Renal cortex interstitium (tissue), 11 donors: ENCODE measurements around the gene PPAT. TPM values are rescaled to one million over a fixed set of nuclear protein-coding genes. Genes with fewer than 3 reads are reported as not detected.
"Not testable (repeated sequence)": the region's sequence is repeated elsewhere in the genome, so short reads cannot be mapped to it uniquely, and the experiment has no call there.

ENCODE experiments used
- DNase-seq, 11 donors: peaks; one replicate each; pipeline ENCODE4 v3.0.0-alpha.2; 2013; ENCODE audit warnings: low read depth in 9 of 11, low spot score in 4 of 11; ENCODE audit errors: extremely low read depth in 1 of 11
- polyA plus RNA-seq, 3 donors: library from polyadenylated mRNA; unstranded; fragments of 120-200 nt; gene quantifications; one replicate each; pipeline ENCODE4 v1.2.1, GENCODE V29; 2013; ENCODE audit not compliant: insufficient read length in 3 of 3

Gene PPAT
- polyA plus RNA-seq, 3 donors, result 24.3 to 28.6 (median 26.1) TPM

DNA sequence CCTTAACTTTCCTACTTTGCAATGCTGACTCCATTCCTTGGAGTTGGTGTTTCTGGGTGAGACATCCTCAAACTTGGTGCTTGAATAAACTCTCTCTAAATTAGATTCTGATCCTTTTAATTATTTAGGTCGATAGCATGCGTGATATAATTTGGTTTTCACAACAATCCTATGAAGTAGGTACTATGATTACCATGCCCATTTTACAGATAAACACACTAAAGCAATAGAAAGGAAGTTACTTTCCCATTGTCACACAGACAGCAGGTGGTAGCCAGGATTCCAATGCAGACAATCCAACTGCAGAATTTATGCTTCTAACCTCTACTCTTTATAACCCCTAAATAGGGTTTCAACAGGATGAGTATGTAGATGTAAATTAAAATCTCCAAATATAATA is 26.4 kb downstream of the PPAT start:
- no peak for DNase-seq

DNA sequence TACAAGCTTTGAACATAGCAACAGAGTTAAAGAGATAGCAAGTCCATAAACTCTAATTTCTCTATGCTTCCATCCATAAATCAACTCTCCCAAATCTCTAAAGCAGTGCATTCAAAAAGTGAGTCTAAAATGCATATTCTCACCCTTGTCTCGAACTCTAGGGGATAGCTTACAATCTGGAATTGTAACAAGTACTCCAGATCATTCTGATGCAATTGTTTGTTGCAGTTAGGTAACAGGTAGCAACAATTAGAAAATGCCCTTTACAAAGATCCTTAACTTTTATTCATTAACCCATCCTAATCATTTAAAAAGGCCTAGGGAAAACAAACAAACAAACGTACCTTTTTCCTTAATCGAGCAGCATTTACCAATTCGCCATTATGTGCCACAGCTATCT is 29.3 kb downstream of the PPAT start:
- no peak for DNase-seq

DNA sequence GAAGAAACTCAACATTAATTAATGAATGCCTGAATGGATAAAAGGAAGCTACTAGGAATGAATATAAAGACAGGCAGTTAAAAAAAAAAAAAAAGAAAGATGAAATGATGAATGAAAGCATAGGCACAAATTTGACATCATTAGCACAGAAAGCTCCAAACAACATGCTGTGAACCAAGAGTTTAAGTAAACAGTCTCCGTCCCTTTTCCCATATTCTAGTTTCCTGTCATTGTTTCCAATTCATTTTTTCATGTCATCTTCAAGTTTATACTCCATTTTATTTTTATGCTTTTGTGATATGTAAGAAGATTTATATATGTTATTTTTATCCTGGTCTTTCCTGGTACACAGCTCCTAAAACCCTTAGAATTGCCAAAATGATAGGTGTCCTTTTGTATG is 30.4 kb downstream of the PPAT start:
- DNase-seq, result no peak

DNA sequence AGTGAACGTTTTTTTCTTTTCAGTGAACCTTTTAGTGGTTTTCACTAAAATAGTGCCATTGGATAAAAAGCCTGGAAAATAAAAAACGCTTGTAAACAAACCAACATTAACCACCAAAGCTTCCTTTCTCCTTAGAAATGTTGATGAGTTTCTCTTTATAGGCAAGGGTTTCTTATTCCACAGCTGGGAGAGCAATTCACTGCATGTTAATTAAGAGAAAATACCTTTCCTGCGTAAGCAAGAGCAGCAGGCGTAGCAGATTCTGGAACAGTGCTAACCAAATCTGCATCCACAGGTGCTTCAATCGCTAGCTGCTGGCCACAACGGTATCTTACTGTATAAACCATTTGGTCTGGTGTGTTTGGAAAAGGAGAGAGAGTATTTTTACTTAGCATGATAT is 34.9 kb downstream of the PPAT start:
- DNase-seq, result no peak

DNA sequence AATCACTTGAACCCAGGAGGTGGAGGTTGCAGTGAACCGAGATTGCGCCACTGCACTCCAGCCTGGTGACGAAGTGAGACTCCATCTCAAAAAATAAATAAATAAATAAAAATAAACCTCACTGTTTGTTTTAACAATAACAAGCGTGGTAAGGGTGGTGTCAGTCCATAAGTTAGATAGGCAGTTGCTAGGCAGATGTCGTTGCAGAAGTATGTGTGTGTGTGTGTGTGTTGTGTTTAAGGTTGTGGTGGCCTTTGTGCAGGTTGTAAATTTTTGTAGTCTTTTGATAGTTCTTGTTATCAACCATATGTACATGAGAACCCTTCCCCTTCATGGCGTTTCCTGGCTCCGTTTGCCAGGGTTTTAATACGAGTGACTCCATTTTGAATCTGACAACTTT is 44.1 kb downstream of the PPAT start:
- DNase-seq, result no peak

DNA sequence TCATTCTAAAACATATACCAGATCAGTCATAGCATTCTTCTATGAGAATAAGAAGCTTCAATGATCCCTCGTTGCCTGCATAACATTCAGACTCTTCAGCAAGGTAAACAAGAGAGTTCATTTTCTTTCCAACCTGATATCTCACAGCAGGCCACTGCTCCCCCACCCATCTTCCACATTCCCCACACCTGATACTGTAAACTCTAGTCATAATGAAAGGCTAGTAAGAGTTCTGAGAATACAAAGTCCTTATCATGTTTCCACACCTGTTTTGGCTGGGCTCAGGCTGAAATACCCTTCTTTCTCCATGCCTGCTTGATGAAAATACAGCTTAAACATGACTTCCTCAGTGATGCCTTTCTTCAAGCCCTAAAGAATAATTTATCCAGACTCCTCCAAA is 45.9 kb downstream of the PPAT start:
- no peak for DNase-seq

DNA sequence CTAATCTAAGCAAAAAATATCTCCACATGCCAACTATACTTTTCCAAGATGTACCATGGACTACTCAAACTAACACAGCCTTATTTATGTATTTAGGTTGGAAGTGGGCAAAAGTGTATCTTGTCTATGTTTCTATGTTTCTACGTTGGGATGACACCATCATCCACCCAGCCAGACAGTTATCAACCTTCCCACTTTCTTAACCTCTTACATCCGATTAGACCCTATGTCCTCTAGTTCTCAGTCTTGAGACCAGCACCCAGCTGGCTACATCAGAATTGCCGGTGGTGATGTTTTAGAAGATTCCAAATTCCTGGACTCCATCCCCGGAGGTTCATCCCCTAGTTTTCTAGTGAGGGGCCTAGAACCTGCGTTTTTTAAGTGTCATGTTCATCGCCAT is 47.1 kb downstream of the PPAT start:
- DNase-seq, result no peak

DNA sequence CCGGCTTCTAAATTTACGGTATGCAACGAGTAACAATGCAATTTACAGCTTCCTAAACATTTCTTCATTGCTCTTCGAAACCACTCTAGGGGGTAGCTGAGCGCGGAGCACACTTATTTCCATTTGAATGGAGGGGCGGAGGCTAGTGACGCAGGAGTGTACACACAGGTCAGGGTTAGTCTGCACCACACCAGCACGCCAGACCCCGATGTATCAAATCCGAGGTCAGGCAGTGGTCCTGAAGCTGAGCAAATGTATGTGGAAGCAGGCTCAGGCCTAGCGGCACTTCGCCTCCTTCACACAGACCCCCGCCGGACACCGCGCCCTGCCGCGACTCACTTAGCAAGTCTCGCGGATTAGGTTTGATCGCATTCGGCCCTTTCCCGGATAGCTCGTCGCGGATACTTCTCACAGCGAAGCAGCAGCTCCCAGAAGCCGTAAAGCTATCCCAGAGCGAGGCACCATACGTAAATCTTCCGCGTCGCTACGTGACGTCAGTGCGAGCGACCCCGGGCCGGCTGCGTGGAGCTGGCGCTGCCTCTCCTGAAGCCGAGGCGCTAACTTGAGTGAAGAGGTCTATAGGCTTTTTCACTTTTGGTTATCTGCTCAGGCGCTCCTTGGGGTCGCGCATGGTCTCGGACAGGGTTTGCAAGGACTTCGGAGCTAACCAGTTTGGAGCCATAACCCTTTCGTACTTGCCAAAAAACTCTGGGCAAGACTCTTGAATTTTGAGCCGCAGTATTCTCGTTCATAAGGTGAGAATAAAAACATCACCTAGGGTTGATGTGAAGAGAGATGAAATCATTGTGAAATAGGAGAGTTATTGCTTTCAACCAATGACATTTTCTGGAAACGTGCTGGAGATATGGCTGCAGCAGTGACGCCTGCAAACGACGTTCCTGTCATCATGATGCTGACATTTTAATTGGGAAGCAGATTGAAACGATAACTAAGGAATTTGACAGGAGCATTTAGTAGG is 48.1 kb downstream of the PPAT start, which contains the start of gene AASDH:
Gene AASDH (minus strand): TSS at position 469 of the 979 bp plus-strand sequence. CDS start 3,192 bp downstream, outside the sequence.
- DNase-seq, result peak; percentile 91 to 97 (median 94)

DNA sequence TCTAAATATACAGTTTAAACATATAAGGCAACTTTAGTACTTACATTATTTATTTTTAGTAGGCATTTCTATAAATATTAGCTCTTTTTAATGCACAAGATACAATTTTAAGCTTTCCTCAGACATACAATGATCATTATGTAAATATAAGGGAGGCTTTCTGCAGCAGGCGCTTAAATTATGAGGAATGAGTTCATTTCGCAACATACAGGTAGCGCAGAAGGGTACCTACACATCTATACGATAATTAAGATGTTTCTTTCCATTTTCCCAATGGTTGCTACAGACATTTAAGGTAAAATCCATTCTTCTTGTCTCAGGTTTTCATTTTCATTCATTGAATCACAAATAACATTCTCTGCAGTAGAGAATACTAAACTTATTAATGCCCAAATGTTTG is 49.3 kb downstream of the PPAT start:
- DNase-seq, result no peak

DNA sequence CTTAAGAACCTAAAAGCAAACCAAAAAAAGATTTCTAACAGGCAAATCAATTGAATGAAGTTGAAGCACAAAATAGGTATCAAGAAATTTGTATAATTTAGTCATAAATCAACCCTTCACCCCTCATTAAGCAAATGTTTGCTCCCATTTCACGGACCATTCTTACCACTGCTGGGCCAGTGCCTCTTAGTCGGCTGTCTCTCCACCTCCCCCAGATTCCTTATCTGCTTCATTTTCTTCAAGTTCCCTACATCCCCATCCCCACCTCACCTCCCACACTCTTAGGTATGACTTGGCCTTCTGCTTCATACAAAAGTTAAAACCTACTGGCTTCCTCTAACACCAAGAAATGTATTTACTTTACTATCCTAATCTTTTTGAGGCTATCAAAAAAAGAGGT is 60.0 kb downstream of the PPAT start:
- no peak for DNase-seq

DNA sequence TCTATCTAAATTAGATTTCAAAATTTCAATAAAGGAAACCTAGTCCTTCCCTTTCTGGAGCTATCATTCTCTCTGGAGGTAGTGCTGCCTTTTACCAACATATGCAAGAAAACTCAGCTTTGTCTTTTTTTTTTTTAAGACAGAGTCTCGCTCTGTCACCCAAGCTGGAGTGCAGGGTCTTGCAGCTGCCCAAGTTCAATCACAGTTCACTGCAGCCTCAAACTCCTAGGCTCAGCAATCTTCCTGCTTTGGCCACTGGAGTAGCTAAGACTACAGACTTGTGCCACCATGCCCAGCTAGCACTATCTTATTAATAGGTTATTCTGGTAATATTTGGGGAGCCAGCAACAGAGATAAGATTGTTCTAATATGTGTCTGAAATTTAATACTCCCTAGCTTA is 60.5 kb downstream of the PPAT start:
- peak in 1 of 11 donors; percentile 2 for DNase-seq

DNA sequence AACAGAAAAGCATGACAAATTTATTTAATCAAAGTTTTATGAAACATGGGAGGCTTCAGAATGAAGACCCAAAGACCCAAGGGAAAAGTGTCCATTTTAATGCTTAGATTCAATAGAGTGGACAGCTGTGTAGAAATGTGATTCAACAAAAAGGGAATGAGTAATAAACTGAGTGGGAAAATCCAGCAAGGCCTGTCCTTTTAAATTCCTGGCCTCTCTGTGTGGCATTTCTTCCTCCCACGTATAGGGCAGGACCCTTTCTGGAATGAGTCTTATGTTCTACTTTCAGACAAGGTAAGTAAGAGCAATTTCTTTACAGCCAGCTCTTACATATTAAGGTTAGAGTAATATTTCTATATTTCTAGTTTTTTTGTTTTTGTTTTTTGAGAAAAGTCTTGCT is 62.6 kb downstream of the PPAT start:
- no peak for DNase-seq

DNA sequence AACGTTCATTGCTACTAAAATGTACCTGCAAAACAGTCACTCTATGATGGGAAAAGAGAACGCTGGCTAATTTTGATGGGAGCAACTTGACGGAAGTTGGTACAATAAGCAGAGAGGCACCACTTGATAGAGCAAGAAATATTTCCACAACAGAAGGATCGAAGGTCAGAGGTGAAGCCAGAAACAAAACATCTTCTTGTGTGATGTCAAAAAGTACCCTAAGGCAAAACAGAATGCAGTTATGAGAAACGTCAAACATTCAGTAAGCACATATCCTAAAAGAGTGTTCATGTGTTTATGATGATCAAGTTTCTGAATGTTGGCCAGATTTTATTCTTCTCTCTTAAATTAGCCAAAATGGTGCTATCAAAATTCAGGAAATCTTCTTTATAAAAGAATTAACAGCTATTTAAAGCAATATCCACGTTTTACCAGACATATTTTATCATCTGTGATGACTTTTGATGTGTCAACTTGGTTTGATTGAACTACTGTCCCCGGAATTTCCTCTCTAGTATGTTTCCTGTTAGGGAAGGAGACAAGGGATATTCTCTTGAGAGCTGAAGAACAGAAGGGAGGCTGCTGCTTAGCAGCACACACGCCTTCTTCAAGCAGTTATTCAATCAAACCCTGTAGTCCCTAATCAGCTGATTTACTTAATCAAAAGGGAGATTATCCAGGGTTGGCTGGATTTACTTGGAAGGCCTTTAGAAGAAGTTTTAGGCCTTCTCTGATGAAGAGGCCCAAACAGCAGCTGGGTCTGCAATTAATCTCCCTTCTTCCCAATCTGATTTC is 63.8 kb downstream of the PPAT start:
- no peak for DNase-seq

DNA sequence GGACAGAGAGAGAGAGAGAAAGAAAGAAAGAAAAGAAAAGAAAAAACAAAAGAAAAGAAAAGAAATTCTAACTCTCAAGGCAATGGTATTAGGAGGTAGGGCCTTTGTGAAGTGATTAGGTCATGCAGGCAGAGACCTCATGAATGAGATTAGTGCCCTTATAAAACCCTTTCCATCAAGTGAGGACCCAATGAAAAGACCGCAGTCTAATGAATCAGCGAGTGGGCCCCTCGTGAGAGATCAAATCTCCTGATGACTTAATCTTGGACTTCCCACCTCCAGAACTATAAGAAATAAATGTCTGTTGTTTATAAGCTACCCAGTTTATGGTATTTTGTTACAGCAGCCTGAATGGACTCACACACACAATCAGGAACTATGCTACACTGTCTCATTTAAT is 65.0 kb downstream of the PPAT start:
- no peak for DNase-seq

DNA sequence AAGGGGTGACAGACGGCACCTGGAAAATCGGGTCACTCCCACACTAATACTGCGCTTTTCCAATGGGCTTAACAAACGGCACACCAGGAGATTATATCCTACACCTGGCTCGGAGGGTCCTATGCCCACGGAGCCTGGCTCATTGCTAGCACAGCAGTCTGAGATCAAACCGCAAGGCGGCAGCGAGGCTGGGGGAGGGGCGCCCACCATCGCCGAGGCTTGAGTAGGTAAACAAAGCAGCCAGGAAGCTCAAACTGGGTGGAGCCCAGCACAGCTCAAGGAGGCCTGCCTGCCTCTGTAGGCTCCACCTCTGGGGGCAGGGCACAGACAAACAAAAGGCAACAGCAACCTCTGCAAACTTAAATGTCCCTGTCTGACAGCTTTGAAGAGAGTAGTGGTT is 72.4 kb downstream of the PPAT start:
- DNase-seq, result not testable (repeated sequence)

DNA sequence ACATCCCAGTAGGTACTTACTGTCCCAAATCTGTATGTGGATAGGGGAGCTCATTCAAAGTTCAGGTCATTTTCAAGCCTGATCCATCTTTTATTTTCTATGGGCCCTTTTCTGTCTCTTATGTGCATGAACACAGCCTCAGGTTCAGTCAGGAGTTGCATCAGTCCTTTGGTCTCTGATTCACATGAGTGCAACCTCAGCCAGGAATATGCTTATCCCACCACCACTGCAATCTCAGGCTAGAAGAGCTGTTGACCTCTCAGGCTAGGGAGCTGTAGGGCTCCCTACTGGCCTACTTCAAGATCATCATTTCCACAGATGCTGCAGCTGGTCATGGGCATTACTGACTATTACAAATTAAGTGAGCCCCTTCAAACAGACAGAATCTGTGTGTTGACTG is 75.3 kb downstream of the PPAT start:
- no peak for DNase-seq

DNA sequence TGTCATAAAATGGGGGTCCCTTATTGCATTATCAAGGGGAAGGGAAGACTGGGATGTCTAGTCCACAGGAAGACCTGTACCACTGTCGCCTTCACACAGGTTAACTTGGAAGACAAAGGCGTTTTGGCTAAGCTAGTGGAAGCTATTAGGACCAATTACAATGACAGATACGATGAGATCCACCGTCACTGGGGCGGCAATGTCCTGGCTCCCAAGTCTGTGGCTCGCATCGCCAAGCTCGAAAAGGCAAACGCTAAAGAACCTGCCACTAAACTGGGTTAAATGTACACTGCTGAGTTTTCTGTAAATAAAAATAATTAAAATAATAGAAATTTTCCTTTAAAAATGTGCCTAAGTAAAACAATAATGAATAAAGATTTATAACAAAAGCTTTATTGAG is 78.8 kb downstream of the PPAT start:
- no peak for DNase-seq

DNA sequence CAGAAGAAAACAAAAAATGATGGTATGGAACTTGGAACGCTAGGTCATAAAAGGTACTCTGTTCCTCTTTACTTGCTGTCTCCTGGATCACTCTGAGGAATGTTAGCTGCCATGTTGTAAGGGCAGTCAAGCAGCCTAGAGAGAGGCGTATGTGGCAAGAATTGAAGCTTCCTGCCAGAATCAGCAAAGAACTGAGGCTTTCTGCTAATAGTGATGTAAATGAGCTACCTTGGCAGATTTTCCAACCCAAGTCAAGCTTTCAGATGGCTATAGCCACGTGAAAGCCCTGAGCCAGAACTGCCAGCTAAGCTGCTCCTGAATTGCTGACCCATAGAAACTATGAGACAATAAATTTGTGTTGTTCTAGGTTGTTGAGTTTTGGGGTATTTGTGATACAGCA is 86.8 kb downstream of the PPAT start:
- DNase-seq, result no peak

DNA sequence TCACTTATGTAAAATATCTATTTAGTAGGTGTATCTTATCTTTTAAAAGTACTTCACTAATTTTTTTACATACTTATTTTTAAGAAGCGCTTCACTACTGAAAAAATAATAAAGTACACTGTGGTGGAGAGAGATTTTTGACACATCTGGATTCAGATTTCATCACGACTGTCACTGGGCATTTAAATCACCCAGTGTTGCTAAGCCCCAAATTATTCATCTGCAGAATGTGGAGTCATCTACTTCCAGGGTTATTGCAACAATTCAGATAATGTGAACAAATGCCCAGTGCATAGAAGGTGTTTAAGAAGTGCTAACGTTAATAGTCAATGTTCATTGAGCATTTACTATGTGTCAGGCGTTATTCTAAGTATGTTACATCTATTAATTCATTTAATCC is 90.0 kb downstream of the PPAT start:
- no peak for DNase-seq
